ENCODE measurements around the gene UBE2Q2. TPM values are rescaled to one million over a fixed set of nuclear protein-coding genes. Genes with fewer than 3 reads are reported as not detected.
"Not testable (repeated sequence)": the region's sequence is repeated elsewhere in the genome, so short reads cannot be mapped to it uniquely, and the experiment has no call there.

The UBE2Q2 gene
- total RNA-seq, 1 donor, result 70.4 TPM

GRCh38 chr15:75866916-75867315 is 23.7 kb downstream of the UBE2Q2 start:
- DNase-seq (ENCODE audit: low read depth), result no peak
- H3K4me3 ChIP-seq (ENCODE audit: low read depth, low read length), result no peak overlapping the region

GRCh38 chr15:75867449-75867848 is 24.2 kb downstream of the UBE2Q2 start:
- TF ChIP-seq CTCF (IDR thresholded peaks at IDR 0.05; ENCODE audit: insufficient read depth, low read depth, low read length), result no peak
- no peak for DNase-seq (ENCODE audit: low read depth)
- H3K4me3 ChIP-seq (ENCODE audit: low read depth, low read length), result no peak overlapping the region

More at GRCh38 chr15:75866916-75867315, 23.7 kb downstream of the UBE2Q2 start:
- no peak for TF ChIP-seq CTCF (IDR thresholded peaks at IDR 0.05; ENCODE audit: insufficient read depth, low read depth, low read length)

GRCh38 chr15:75868019-75868418 is 24.8 kb downstream of the UBE2Q2 start:
- DNase-seq (ENCODE audit: low read depth), result no peak

GRCh38 chr15:75869446-75869845 is 26.2 kb downstream of the UBE2Q2 start:
- H3K4me3 ChIP-seq (ENCODE audit: low read depth, low read length), result no peak overlapping the region
- DNase-seq (ENCODE audit: low read depth), result no peak
- TF ChIP-seq CTCF (IDR thresholded peaks at IDR 0.05; ENCODE audit: insufficient read depth, low read depth, low read length), result no peak

More at GRCh38 chr15:75868019-75868418, 24.8 kb downstream of the UBE2Q2 start:
- TF ChIP-seq CTCF (IDR thresholded peaks at IDR 0.05; ENCODE audit: insufficient read depth, low read depth, low read length), result no peak
- H3K4me3 ChIP-seq (ENCODE audit: low read depth, low read length), result no peak overlapping the region

- not testable (repeated sequence) for H3K4me3 ChIP-seq (ENCODE audit: low read depth, low read length); DNase-seq (ENCODE audit: low read depth)
Measured at GRCh38 chr15:75871589-75871988, 28.3 kb downstream of the UBE2Q2 start.

GRCh38 chr15:75872403-75872990 is 29.2 kb downstream of the UBE2Q2 start:
- TF ChIP-seq CTCF (IDR thresholded peaks at IDR 0.05; ENCODE audit: insufficient read depth, low read depth, low read length), result no peak
- no peak overlapping the region for H3K4me3 ChIP-seq (ENCODE audit: low read depth, low read length)
- DNase-seq (ENCODE audit: low read depth), result no peak

GRCh38 chr15:75884041-75884440 is 40.8 kb downstream of the UBE2Q2 start:
- H3K4me3 ChIP-seq (ENCODE audit: low read depth, low read length), result no peak overlapping the region
- TF ChIP-seq CTCF (IDR thresholded peaks at IDR 0.05; ENCODE audit: insufficient read depth, low read depth, low read length), result no peak
- DNase-seq (ENCODE audit: low read depth), result no peak
